G401 (cell line): ENCODE results near the gene NR5A2. TPM values are rescaled to one million over a fixed set of nuclear protein-coding genes. Genes with fewer than 3 reads are reported as not detected.
A peak's percentile ranks its signal among the peaks of the same experiment; 100 is the strongest.

ENCODE experiments used
- DNase-seq: peaks from one replicate; pipeline ENCODE4 v3.0.0-alpha.2; 2015; ENCODE audit warnings: low spot score
- in situ Hi-C: cut with HindIII; loops from 2 replicates; pipeline ENCODE4 v1.10.0; 2016; ENCODE audit warnings: low sequenced_read_pairs, mixed read lengths
- total RNA-seq: library from RNA; depleted of rRNA; stranded (reverse); fragments of >200 nt; shearing (Covaris generic); gene quantifications from 2 replicates; pipeline ENCODE4 v1.2.3, GENCODE V29; 2014

The NR5A2 gene
- total RNA-seq, 1 experiment from 2014 or later = not detected

- in situ Hi-C loops = no loop called here
- DNase-seq = no peak
Measured at GRCh38 chr1:200112290-200112689, 84.8 kb downstream of the NR5A2 start.

- DNase-seq = no peak
- in situ Hi-C loops = no loop called here
Measured at GRCh38 chr1:200115532-200115931, 88.0 kb downstream of the NR5A2 start.

GRCh38 chr1:200116324-200116723 is 88.8 kb downstream of the NR5A2 start:
- in situ Hi-C loops = no loop called here

GRCh38 chr1:200118779-200119505 is 91.4 kb downstream of the NR5A2 start:
- in situ Hi-C loops = no loop called here
- no peak for DNase-seq

More at GRCh38 chr1:200116324-200116723, 88.8 kb downstream of the NR5A2 start:
- DNase-seq = no peak

- in situ Hi-C loops = no loop called here
- no peak for DNase-seq
Measured at GRCh38 chr1:200121421-200121820, 93.9 kb downstream of the NR5A2 start.

- DNase-seq = no peak
- in situ Hi-C loops = no loop called here
Measured at GRCh38 chr1:200124309-200124708, 96.8 kb downstream of the NR5A2 start.

- DNase-seq = no peak
- in situ Hi-C loops = no loop called here
Measured at GRCh38 chr1:200128081-200128480, 100.6 kb downstream of the NR5A2 start.

GRCh38 chr1:200128944-200129879 is 101.7 kb downstream of the NR5A2 start:
- in situ Hi-C loops = no loop called here
- DNase-seq = no peak

- in situ Hi-C loops = no loop called here
- DNase-seq = no peak
Measured at GRCh38 chr1:200130552-200130951, 103.0 kb downstream of the NR5A2 start.

- no peak for DNase-seq
- in situ Hi-C loops = no loop called here
Measured at GRCh38 chr1:200131551-200132125, 104.1 kb downstream of the NR5A2 start.

GRCh38 chr1:200133123-200133522 is 105.6 kb downstream of the NR5A2 start:
- in situ Hi-C loops = no loop called here
- no peak for DNase-seq

- in situ Hi-C loops = no loop called here
- DNase-seq = no peak
Measured at GRCh38 chr1:200134116-200134515, 106.6 kb downstream of the NR5A2 start.

GRCh38 chr1:200136384-200136783 is 108.9 kb downstream of the NR5A2 start:
- in situ Hi-C loops = no loop called here
- DNase-seq = no peak

- in situ Hi-C loops = no loop called here
- DNase-seq = peak; percentile 12
Measured at GRCh38 chr1:200139661-200140250, 112.2 kb downstream of the NR5A2 start.

- in situ Hi-C loops = no loop called here
- DNase-seq = no peak
Measured at GRCh38 chr1:200143347-200143746, 115.8 kb downstream of the NR5A2 start.

- in situ Hi-C loops = no loop called here
- DNase-seq = no peak
Measured at GRCh38 chr1:200146100-200146499, 118.6 kb downstream of the NR5A2 start.

- in situ Hi-C loops = no loop called here
- no peak for DNase-seq
Measured at GRCh38 chr1:200147094-200147493, 119.6 kb downstream of the NR5A2 start.

GRCh38 chr1:200147742-200148141 is 120.2 kb downstream of the NR5A2 start:
- in situ Hi-C loops = no loop called here
- DNase-seq = no peak

GRCh38 chr1:200150006-200150405 is 122.5 kb downstream of the NR5A2 start:
- no peak for DNase-seq
- in situ Hi-C loops = no loop called here

- DNase-seq = no peak
- in situ Hi-C loops = no loop called here
Measured at GRCh38 chr1:200150721-200151120, 123.2 kb downstream of the NR5A2 start.
